Panc1 (cell line): Measurements from ENCODE around the gene PXDN. TPM values are rescaled to one million over a fixed set of nuclear protein-coding genes. Genes with fewer than 3 reads are reported as not detected.

ENCODE experiments used
- ATAC-seq: fragments of 200-7000 bp; cut with Tn5 transposase; 2 replicates; pipeline ENCODE4 v1.9.1; 2020; ENCODE audit warnings: mild to moderate bottlenecking, moderate library complexity
- BruUV-seq: library from RNA; stranded (reverse); fragments of 400-500 nt; replicated peaks from 2 replicates; lab custom pipeline; 2021; lab: Mats Ljungman, UMichigan
- CTCF ChIA-PET: fragments of 300-600 bp; sonication (Branson Sonifier 250); formaldehyde crosslinking; loops from one replicate; lab custom pipeline; 2022; ENCODE audit warnings: antibody characterized with exemption; lab: Charles Lee
- POLR2A ChIA-PET: fragments of 300-600 bp; sonication (Branson Sonifier 250); formaldehyde crosslinking; loops from one replicate; lab custom pipeline; 2022; ENCODE audit warnings: antibody characterized with exemption; lab: Charles Lee
- DNase-seq: peaks from one replicate; pipeline ENCODE4 v3.0.0-alpha.2; 2010; ENCODE audit warnings: low read depth, low spot score
- H3K27ac ChIP-seq: 2 replicates; pipeline ENCODE4 v1.5.1; 2011; ENCODE audit warnings: mild to moderate bottlenecking, low read length, inconsistent platforms
- H3K27me3 ChIP-seq: fragments of 200-500 bp; sonication (Bioruptor generic); 2 replicates; pipeline ENCODE4 v1.6.0; 2014; ENCODE audit warnings: low read length, inconsistent platforms; ENCODE audit not compliant: control insufficient read depth, insufficient read depth
- H3K36me3 ChIP-seq: fragments of 200-500 bp; sonication (Bioruptor generic); 2 replicates; pipeline ENCODE4 v1.5.1; 2014; ENCODE audit warnings: inconsistent platforms, mild to moderate bottlenecking, low read length, moderate library complexity; ENCODE audit not compliant: control insufficient read depth, insufficient read depth
- H3K4me1 ChIP-seq: 2 replicates; pipeline ENCODE4 v1.5.1; 2011; ENCODE audit warnings: inconsistent platforms, mild to moderate bottlenecking, low read length, moderate library complexity; ENCODE audit not compliant: control insufficient read depth, insufficient read depth
- H3K4me3 ChIP-seq, 2 experiments: 2 replicates each; pipeline ENCODE4 v1.5.1; 2011 to 2012; ENCODE audit warnings: low read depth in 2 of 2, low read length in 2 of 2, mild to moderate bottlenecking in 2 of 2, inconsistent platforms in 1 of 2, moderate library complexity in 1 of 2
- H3K9me3 ChIP-seq: fragments of 200-500 bp; sonication (Bioruptor generic); 2 replicates; pipeline ENCODE4 v1.5.1; 2014; ENCODE audit warnings: low read depth, mild to moderate bottlenecking, inconsistent platforms, low read length, moderate library complexity; ENCODE audit not compliant: control insufficient read depth, insufficient read depth
- POLR2AphosphoS5 ChIP-seq: IDR thresholded peaks from 2 replicates; pipeline ENCODE4 v1.6.1; 2012; ENCODE audit warnings: mild to moderate bottlenecking, low read depth, low read length, moderate library complexity
- SIN3A ChIP-seq: IDR thresholded peaks from 2 replicates; pipeline ENCODE4 v1.6.1; 2012; ENCODE audit warnings: low read depth, mild to moderate bottlenecking, low read length, moderate library complexity, borderline replicate concordance; ENCODE audit not compliant: insufficient read depth
- TCF7L2 ChIP-seq: IDR thresholded peaks from 2 replicates; pipeline ENCODE4 v1.6.1; 2011; ENCODE audit warnings: mild to moderate bottlenecking, low read depth, low read length, inconsistent platforms
- in situ Hi-C: cut with HindIII; loops from 2 replicates; pipeline ENCODE4 v1.10.0; 2016; ENCODE audit warnings: low sequenced_read_pairs, low pct_unique_long_range_greater_than_20kb
- intact Hi-C: fragments of 100-400 bp; cut with micrococcal nuclease; formaldehyde crosslinking; loops from one replicate; pipeline ENCODE4 v1.10.0; 2022; ENCODE audit not compliant: unreplicated experiment
- total RNA-seq: library from RNA; stranded (reverse); gene quantifications from one replicate; pipeline ENCODE4 v1.2.1, GENCODE V29; 2021; ENCODE audit not compliant: unreplicated experiment
- TF ChIP-seq, protein P1 (sequence below), 2 experiments: IDR thresholded peaks; 2 replicates each; pipeline ENCODE4 v1.6.1; 2011 to 2012; ENCODE audit warnings: low read depth in 2 of 2, control low read depth in 1 of 2, low read length in 1 of 2, mild to moderate bottlenecking in 1 of 2, moderate library complexity in 1 of 2; ENCODE audit not compliant: insufficient read depth in 1 of 2
- TF ChIP-seq, protein P2 (sequence below): fragments of 450-650 bp; IDR thresholded peaks from 2 replicates; pipeline ENCODE4 v1.5.1; 2017; ENCODE audit warnings: mild to moderate bottlenecking

The PXDN gene
- total RNA-seq, 1 experiment from 2014 or later: 2.5 TPM

DNA sequence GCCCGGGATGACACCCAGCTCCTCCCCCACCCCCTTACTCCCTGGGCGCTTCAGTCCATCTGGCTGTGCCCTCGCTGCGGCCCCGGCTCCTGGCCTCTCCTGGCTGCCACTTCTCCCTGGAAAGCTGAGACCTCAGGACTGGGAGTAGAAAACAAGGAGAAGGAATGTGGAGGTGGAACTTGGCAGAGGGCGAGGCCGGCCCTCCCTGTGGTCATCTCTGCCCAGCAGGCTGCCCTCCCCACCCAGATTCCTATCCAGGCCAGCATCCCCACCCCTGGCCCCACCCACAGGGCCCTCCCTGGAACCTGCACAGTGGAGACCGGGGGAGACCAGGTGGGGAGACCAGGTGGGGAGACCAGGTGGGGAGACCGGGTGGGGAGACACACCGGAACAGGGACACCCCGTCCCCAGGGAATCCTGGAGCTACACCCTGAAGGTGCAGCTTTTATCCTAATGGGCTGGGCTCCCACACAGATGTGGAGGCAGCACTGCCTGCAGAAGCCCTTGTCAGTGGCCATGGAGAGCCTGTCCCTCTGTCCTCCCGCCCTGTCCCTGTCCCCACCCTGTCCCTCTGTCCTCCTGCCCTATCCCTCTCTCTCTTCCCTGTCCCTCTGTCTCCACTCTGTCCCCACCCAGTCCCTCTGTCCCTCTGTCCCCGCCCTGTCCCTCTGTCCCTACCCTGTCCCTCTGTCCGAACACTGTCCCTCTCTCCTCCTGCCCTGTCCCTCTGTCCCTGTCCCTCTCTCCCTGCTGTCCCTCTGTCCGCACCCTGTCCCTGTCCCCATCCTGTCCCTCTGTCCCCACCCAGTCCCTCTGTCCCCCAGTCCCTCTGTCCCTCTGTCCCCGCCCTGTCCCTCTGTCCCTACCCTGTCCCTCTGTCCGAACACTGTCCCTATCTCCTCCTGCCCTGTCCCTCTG is 157.1 kb downstream of the PXDN start:
- peak overlapping the region; percentile 94 for H3K27ac ChIP-seq
- POLR2A ChIA-PET: interaction anchor here (0.6 kb wide), 1 partner anchor 95 kb away, joined by 3 read pairs; no protein-coding TSS in a partner anchor
- DNase-seq (no peak), ATAC-seq (peak; percentile 13; the same call in 1 of the 2 replicates)
- peaks cover 21% of the 10 kb centered on the region for H3K4me1 ChIP-seq
- no peaks in the 10 kb centered on the region for H3K36me3 ChIP-seq
- no peaks in the 10 kb centered on the region for H3K27me3 ChIP-seq
- CTCF ChIA-PET: no interaction called here
- no peaks in the 10 kb centered on the region for H3K9me3 ChIP-seq
- no TSS peak for BruUV-seq
- TF ChIP-seq SIN3A (no peak), POLR2AphosphoS5 (no peak), TCF7L2 (no peak)
- TF ChIP-seq, protein P1, sequence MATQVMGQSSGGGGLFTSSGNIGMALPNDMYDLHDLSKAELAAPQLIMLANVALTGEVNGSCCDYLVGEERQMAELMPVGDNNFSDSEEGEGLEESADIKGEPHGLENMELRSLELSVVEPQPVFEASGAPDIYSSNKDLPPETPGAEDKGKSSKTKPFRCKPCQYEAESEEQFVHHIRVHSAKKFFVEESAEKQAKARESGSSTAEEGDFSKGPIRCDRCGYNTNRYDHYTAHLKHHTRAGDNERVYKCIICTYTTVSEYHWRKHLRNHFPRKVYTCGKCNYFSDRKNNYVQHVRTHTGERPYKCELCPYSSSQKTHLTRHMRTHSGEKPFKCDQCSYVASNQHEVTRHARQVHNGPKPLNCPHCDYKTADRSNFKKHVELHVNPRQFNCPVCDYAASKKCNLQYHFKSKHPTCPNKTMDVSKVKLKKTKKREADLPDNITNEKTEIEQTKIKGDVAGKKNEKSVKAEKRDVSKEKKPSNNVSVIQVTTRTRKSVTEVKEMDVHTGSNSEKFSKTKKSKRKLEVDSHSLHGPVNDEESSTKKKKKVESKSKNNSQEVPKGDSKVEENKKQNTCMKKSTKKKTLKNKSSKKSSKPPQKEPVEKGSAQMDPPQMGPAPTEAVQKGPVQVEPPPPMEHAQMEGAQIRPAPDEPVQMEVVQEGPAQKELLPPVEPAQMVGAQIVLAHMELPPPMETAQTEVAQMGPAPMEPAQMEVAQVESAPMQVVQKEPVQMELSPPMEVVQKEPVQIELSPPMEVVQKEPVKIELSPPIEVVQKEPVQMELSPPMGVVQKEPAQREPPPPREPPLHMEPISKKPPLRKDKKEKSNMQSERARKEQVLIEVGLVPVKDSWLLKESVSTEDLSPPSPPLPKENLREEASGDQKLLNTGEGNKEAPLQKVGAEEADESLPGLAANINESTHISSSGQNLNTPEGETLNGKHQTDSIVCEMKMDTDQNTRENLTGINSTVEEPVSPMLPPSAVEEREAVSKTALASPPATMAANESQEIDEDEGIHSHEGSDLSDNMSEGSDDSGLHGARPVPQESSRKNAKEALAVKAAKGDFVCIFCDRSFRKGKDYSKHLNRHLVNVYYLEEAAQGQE (IDR thresholded peaks at IDR 0.05; ENCODE audit: insufficient read depth in 1 of 2, low read depth in 2 of 2, low read length in 1 of 2): no peak
- TF ChIP-seq, protein P2, sequence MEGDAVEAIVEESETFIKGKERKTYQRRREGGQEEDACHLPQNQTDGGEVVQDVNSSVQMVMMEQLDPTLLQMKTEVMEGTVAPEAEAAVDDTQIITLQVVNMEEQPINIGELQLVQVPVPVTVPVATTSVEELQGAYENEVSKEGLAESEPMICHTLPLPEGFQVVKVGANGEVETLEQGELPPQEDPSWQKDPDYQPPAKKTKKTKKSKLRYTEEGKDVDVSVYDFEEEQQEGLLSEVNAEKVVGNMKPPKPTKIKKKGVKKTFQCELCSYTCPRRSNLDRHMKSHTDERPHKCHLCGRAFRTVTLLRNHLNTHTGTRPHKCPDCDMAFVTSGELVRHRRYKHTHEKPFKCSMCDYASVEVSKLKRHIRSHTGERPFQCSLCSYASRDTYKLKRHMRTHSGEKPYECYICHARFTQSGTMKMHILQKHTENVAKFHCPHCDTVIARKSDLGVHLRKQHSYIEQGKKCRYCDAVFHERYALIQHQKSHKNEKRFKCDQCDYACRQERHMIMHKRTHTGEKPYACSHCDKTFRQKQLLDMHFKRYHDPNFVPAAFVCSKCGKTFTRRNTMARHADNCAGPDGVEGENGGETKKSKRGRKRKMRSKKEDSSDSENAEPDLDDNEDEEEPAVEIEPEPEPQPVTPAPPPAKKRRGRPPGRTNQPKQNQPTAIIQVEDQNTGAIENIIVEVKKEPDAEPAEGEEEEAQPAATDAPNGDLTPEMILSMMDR: no peak
- intact Hi-C loops (no loop called here), in situ Hi-C loops (no loop called here)
- no peak overlapping the region for H3K4me3 ChIP-seq

DNA sequence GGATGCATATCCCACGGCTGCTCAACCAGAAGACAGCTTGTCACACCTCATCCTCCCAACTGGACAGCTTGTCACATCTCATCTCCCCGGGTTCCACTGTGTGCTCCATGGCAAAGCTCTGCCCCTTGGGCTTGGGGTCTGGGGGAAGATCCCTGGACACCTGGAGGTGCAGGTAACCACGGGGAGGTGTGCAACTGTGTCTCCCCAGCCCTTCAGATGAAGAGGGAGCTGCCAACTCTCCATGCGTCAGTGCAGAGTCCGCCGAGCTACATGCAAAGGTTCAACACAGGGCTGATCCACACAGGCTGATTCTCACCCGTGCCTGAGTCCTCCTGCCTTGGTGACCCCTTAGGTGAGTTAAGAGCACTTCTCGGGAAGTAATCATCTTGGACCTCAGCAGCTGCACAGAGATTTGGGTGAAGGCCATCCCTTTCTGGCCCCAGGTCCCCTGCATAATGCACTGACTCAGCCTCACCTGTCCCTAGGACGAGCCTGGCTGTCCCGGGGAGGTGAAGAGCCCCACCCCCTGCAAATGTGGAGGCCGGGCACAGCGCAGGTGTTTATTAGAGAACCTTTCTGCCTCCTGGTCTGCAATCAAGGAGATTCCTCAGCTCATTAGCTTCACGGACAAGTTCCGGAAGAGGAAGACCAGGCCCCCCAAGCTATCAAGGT is 157.9 kb downstream of the PXDN start:
- H3K27me3 ChIP-seq: no peaks in the 10 kb centered on the region
- in situ Hi-C loops (no loop called here), intact Hi-C loops (no loop called here)
- no peak for TF ChIP-seq SIN3A
- TF ChIP-seq, protein P1 (IDR thresholded peaks at IDR 0.05; ENCODE audit: insufficient read depth in 1 of 2, low read depth in 2 of 2, low read length in 1 of 2): no peak
- TF ChIP-seq, protein P2: no peak
- DNase-seq: no peak
- BruUV-seq: no TSS peak
- no peaks in the 10 kb centered on the region for H3K36me3 ChIP-seq
- H3K4me3 ChIP-seq: no peak overlapping the region
- H3K27ac ChIP-seq: peak overlapping the region; percentile 48; the same call in 1 of the 2 replicates
- no peak for ATAC-seq
- CTCF ChIA-PET: no interaction called here
- peaks cover 17% of the 10 kb centered on the region for H3K4me1 ChIP-seq
- POLR2A ChIA-PET: no interaction called here
- H3K9me3 ChIP-seq: no peaks in the 10 kb centered on the region
